ENCODE measurements around the gene GATA1. TPM values are rescaled to one million over a fixed set of nuclear protein-coding genes. Genes with fewer than 3 reads are reported as not detected.
A peak's percentile ranks its signal among the peaks of the same experiment; 100 is the strongest.

The GATA1 gene
- total and polyA plus RNA-seq, 2 experiments from 2014 or later, result not detected

- Histone ChIP-seq H3K27me3 (replicated peaks; ENCODE audit: insufficient read depth) (0 out of 2 replicates have a peak, but pooled peaks cover 4% of the 10 kb centered on the region), H3K27ac (no peak within 1 kb of the TSS), H3F3A (ENCODE audit: insufficient read depth) (no peaks in the 10 kb centered on the region), H2AFZ (no peak within 1 kb of the TSS), H3K4me2 (ENCODE audit: unreplicated experiment) (no peak within 1 kb of the TSS), H3K79me2 (ENCODE audit: insufficient read depth) (no peaks in the 10 kb centered on the region), H3K9me3 (ENCODE audit: low read depth) (no peaks in the 10 kb centered on the region), H4K20me1 (ENCODE audit: insufficient read depth) (no peaks in the 10 kb centered on the region), H3K36me3 (ENCODE audit: low read depth) (no peaks in the 10 kb centered on the region), H3K9me2 (ENCODE audit: insufficient read depth) (no peaks in the 10 kb centered on the region), H3K9ac (no peak within 1 kb of the TSS), H3K4me1 (ENCODE audit: insufficient read depth) (no peaks in the 10 kb centered on the region), H3K4me3 (0 out of 2 replicates have a peak within 1 kb of the TSS, but pooled peaks have one; percentile 15)
- in situ Hi-C loops (cut with MboI), result no loop called here
- WGBS, 2 experiments (ENCODE audit: low coverage in 1 of 2, low lambda C conversion rate in 2 of 2, missing lambda C conversion rate in 2 of 2), result 12 to 27% methylated on average over 8 to 17 of the region's 35 CpGs
- TF ChIP-seq EZH2 (IDR thresholded peaks at IDR 0.05; ENCODE audit: insufficient read depth, poor library complexity, severe bottlenecking), result no peak
- no peak for TF ChIP-seq EZH2phosphoT487 (IDR thresholded peaks at IDR 0.05; ENCODE audit: insufficient read depth, low read depth)
- DNase-seq, result no peak
These were observed 49.3 kb downstream of the GATA1 start, which contains the start of gene PCSK1N for GRCh38 chrX:48835524-48836329. Gene PCSK1N, minus strand, starts transcription at chrX:48835610. Its CDS starts 78 bp downstream, at chrX:48835532.

- H3F3A ChIP-seq (ENCODE audit: insufficient read depth), result no peaks in the 10 kb centered on the region
- no peak overlapping the region for H3K27ac ChIP-seq
- DNase-seq, result no peak
- H3K9me2 ChIP-seq (ENCODE audit: insufficient read depth), result no peaks in the 10 kb centered on the region
- no peak overlapping the region for H2AFZ ChIP-seq
- TF ChIP-seq EZH2phosphoT487 (IDR thresholded peaks at IDR 0.05; ENCODE audit: insufficient read depth, low read depth) (no peak), EZH2 (IDR thresholded peaks at IDR 0.05; ENCODE audit: insufficient read depth, poor library complexity, severe bottlenecking) (no peak)
- no peaks in the 10 kb centered on the region for H3K79me2 ChIP-seq (ENCODE audit: insufficient read depth)
- no peaks in the 10 kb centered on the region for H3K9me3 ChIP-seq (ENCODE audit: low read depth)
- in situ Hi-C loops (cut with MboI), result no loop called here
- H3K9ac ChIP-seq, result no peak overlapping the region
- no peaks in the 10 kb centered on the region for H3K4me1 ChIP-seq (ENCODE audit: insufficient read depth)
- no peak overlapping the region for H3K4me3 ChIP-seq
- H3K27me3 ChIP-seq (replicated peaks; ENCODE audit: insufficient read depth), result no peaks in the 10 kb centered on the region
- no peak overlapping the region for H3K4me2 ChIP-seq (ENCODE audit: unreplicated experiment)
- H4K20me1 ChIP-seq (ENCODE audit: insufficient read depth), result no peaks in the 10 kb centered on the region
- 67 to 75% methylated on average over 8 to 10 of the region's 10 CpGs for WGBS, 2 experiments (ENCODE audit: low coverage in 1 of 2, low lambda C conversion rate in 2 of 2, missing lambda C conversion rate in 2 of 2)
- no peaks in the 10 kb centered on the region for H3K36me3 ChIP-seq (ENCODE audit: low read depth)
These were observed 53.3 kb downstream of the GATA1 start for GRCh38 chrX:48839686-48840085.

Small RNAs within 50 kb of the gene (small RNA-seq; reads per million reads assigned to genes)
- gene RNU6-29P (ENCODE audit: low read depth, low replicate concordance), result not detected

Other genes with a start within 250 kb of the GATA1 start
- gene TBC1D25, start 246.9 kb upstream of the GATA1 start, total RNA-seq (2014; rRNA removed; shearing (Covaris generic)), result 7.9 and 8.2 TPM in 2 replicates
- gene TBC1D25, start 246.9 kb upstream of the GATA1 start, polyA plus RNA-seq (2016; fragmentation: Nextera tagmentation; extraction: Ambion mirVana), result 8.5 and 8.6 TPM in 2 replicates
- gene RBM3, start 212.1 kb upstream of the GATA1 start, total RNA-seq (2014; rRNA removed; shearing (Covaris generic)), result 188 and 210 TPM in 2 replicates
- gene RBM3, start 212.1 kb upstream of the GATA1 start, polyA plus RNA-seq (2016; fragmentation: Nextera tagmentation; extraction: Ambion mirVana), result 143 and 150 TPM in 2 replicates
- gene WDR13, start 189.1 kb upstream of the GATA1 start, total RNA-seq (2014; rRNA removed; shearing (Covaris generic)), result 120 and 149 TPM in 2 replicates
- gene WDR13, start 189.1 kb upstream of the GATA1 start, polyA plus RNA-seq (2016; fragmentation: Nextera tagmentation; extraction: Ambion mirVana), result 89.7 and 92.4 TPM in 2 replicates
- gene WAS, start 102.8 kb upstream of the GATA1 start, total RNA-seq (2014; rRNA removed; shearing (Covaris generic)), result not detected in 2 replicates
- gene WAS, start 102.8 kb upstream of the GATA1 start, polyA plus RNA-seq (2016; fragmentation: Nextera tagmentation; extraction: Ambion mirVana), result not detected in 2 replicates
- 6.8 and 8.1 TPM in 2 replicates for gene SUV39H1, start 89.9 kb upstream of the GATA1 start, total RNA-seq (2014; rRNA removed; shearing (Covaris generic))
- gene SUV39H1, start 89.9 kb upstream of the GATA1 start, polyA plus RNA-seq (2016; fragmentation: Nextera tagmentation; extraction: Ambion mirVana), result 6.0 TPM in 2 replicates
- not detected in 2 replicates for gene GLOD5, start 24.8 kb upstream of the GATA1 start, total RNA-seq (2014; rRNA removed; shearing (Covaris generic))
- not detected in 2 replicates for gene GLOD5, start 24.8 kb upstream of the GATA1 start, polyA plus RNA-seq (2016; fragmentation: Nextera tagmentation; extraction: Ambion mirVana)
- gene HDAC6, start 15.5 kb downstream of the GATA1 start, total RNA-seq (2014; rRNA removed; shearing (Covaris generic)), result 32.4 and 36.6 TPM in 2 replicates
- 18.6 and 20.3 TPM in 2 replicates for gene HDAC6, start 15.5 kb downstream of the GATA1 start, polyA plus RNA-seq (2016; fragmentation: Nextera tagmentation; extraction: Ambion mirVana)
- gene ERAS, start 39.9 kb downstream of the GATA1 start, total RNA-seq (2014; rRNA removed; shearing (Covaris generic)), result not detected in 2 replicates
- not detected in 2 replicates for gene ERAS, start 39.9 kb downstream of the GATA1 start, polyA plus RNA-seq (2016; fragmentation: Nextera tagmentation; extraction: Ambion mirVana)
- 0.89 and 3.1 TPM in 2 replicates for gene PCSK1N, start 49.0 kb downstream of the GATA1 start, total RNA-seq (2014; rRNA removed; shearing (Covaris generic))
- 1.4 and 2.1 TPM in 2 replicates for gene PCSK1N, start 49.0 kb downstream of the GATA1 start, polyA plus RNA-seq (2016; fragmentation: Nextera tagmentation; extraction: Ambion mirVana)
- 17.8 and 26.7 TPM in 2 replicates for gene TIMM17B, start 111.2 kb downstream of the GATA1 start, total RNA-seq (2014; rRNA removed; shearing (Covaris generic))
- 44.7 and 48.4 TPM in 2 replicates for gene TIMM17B, start 111.2 kb downstream of the GATA1 start, polyA plus RNA-seq (2016; fragmentation: Nextera tagmentation; extraction: Ambion mirVana)
- 18.1 and 30.3 TPM in 2 replicates for gene PQBP1, start 111.3 kb downstream of the GATA1 start, total RNA-seq (2014; rRNA removed; shearing (Covaris generic))
- 45.4 and 49.7 TPM in 2 replicates for gene PQBP1, start 111.3 kb downstream of the GATA1 start, polyA plus RNA-seq (2016; fragmentation: Nextera tagmentation; extraction: Ambion mirVana)
- gene SLC35A2, start 125.1 kb downstream of the GATA1 start, total RNA-seq (2014; rRNA removed; shearing (Covaris generic)), result 23.6 and 29.1 TPM in 2 replicates
- 54.6 and 55.5 TPM in 2 replicates for gene SLC35A2, start 125.1 kb downstream of the GATA1 start, polyA plus RNA-seq (2016; fragmentation: Nextera tagmentation; extraction: Ambion mirVana)
- gene PIM2, start 132.4 kb downstream of the GATA1 start, total RNA-seq (2014; rRNA removed; shearing (Covaris generic)), result 4.6 and 5.6 TPM in 2 replicates
- gene PIM2, start 132.4 kb downstream of the GATA1 start, polyA plus RNA-seq (2016; fragmentation: Nextera tagmentation; extraction: Ambion mirVana), result 4.4 and 4.5 TPM in 2 replicates
- gene OTUD5, start 171.0 kb downstream of the GATA1 start, total RNA-seq (2014; rRNA removed; shearing (Covaris generic)), result 43.4 and 44.9 TPM in 2 replicates
- gene OTUD5, start 171.0 kb downstream of the GATA1 start, polyA plus RNA-seq (2016; fragmentation: Nextera tagmentation; extraction: Ambion mirVana), result 27.0 and 30.9 TPM in 2 replicates
- 0.65 and 1.5 TPM in 2 replicates for gene KCND1, start 185.3 kb downstream of the GATA1 start, total RNA-seq (2014; rRNA removed; shearing (Covaris generic))
- 0.69 and 0.71 TPM in 2 replicates for gene KCND1, start 185.3 kb downstream of the GATA1 start, polyA plus RNA-seq (2016; fragmentation: Nextera tagmentation; extraction: Ambion mirVana)
- gene GRIPAP1, start 215.7 kb downstream of the GATA1 start, total RNA-seq (2014; rRNA removed; shearing (Covaris generic)), result 16.5 and 31.6 TPM in 2 replicates
- 16.5 and 21.8 TPM in 2 replicates for gene GRIPAP1, start 215.7 kb downstream of the GATA1 start, polyA plus RNA-seq (2016; fragmentation: Nextera tagmentation; extraction: Ambion mirVana)